HEK293T (cell line): Measurements from ENCODE around the gene ACIN1.

Experiments
- ARNT ChIP-seq: fragments of 450-650 bp; IDR thresholded peaks from 2 replicates; pipeline ENCODE4 v1.6.1; 2017; ENCODE audit warnings: mild to moderate bottlenecking
- BHLHE40 ChIP-seq: fragments of 450-650 bp; IDR thresholded peaks from 2 replicates; pipeline ENCODE4 v1.6.1; 2016; ENCODE audit warnings: mild to moderate bottlenecking, moderate library complexity, borderline replicate concordance
- FOXM1 ChIP-seq: fragments of 450-650 bp; IDR thresholded peaks from 2 replicates; pipeline ENCODE4 v1.6.1; 2017; ENCODE audit warnings: mild to moderate bottlenecking, borderline replicate concordance
- NFRKB ChIP-seq: fragments of 450-650 bp; IDR thresholded peaks from 2 replicates; pipeline ENCODE4 v1.6.1; 2016; ENCODE audit warnings: mild to moderate bottlenecking, moderate library complexity
- SP1 ChIP-seq: fragments of 450-650 bp; IDR thresholded peaks from 2 replicates; pipeline ENCODE4 v1.6.1; 2017
- TF ChIP-seq, protein P1 (sequence below): fragments of 450-650 bp; IDR thresholded peaks from 2 replicates; pipeline ENCODE4 v1.6.1; 2016

DNA sequence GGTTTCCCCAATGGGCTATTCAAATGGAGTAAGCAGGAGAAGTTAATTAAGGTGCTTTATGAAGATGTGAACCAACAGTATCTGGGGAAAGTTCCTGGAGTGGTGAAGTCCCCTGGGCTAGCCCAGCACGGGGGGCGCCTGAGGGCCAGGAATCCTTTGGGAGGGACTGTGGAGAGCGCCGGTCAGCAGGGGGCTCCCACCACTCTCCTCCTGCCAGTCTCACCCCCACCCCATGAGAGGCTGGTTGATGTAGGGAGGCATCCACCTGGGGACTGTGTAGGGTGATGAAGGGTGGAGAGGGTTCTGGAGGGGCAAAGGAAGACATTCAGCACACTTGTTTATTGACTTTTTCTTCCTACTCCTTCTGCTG, 19.7 kb upstream of the ACIN1 start:
- TF ChIP-seq, protein P1, sequence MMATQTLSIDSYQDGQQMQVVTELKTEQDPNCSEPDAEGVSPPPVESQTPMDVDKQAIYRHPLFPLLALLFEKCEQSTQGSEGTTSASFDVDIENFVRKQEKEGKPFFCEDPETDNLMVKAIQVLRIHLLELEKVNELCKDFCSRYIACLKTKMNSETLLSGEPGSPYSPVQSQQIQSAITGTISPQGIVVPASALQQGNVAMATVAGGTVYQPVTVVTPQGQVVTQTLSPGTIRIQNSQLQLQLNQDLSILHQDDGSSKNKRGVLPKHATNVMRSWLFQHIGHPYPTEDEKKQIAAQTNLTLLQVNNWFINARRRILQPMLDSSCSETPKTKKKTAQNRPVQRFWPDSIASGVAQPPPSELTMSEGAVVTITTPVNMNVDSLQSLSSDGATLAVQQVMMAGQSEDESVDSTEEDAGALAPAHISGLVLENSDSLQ = no peak
- no peak for TF ChIP-seq SP1
- TF ChIP-seq NFRKB = no peak
- TF ChIP-seq BHLHE40 = no peak
- no peak for TF ChIP-seq ARNT
- TF ChIP-seq FOXM1 = no peak
